ENCODE results near the gene XYLT1.
"Not testable (repeated sequence)": the region's sequence is repeated elsewhere in the genome, so short reads cannot be mapped to it uniquely, and the experiment has no call there.

The XYLT1 gene

GRCh38 chr16:17470908-17471718 lies at the start of gene XYLT1:
Gene XYLT1 (minus strand): TSS chr16:17470960. CDS start chr16:17470796, 164 bp downstream.
- peak; percentile 70 for DNase-seq

- DNase-seq, result no peak
Measured at GRCh38 chr16:17520111-17520510, 49.4 kb upstream of the XYLT1 start.

GRCh38 chr16:17519101-17519955 lies 48.6 kb upstream of the XYLT1 start:
- DNase-seq, result no peak

- no peak for DNase-seq
Measured at GRCh38 chr16:17518441-17518840, 47.7 kb upstream of the XYLT1 start.

GRCh38 chr16:17515421-17516210 lies 44.9 kb upstream of the XYLT1 start:
- DNase-seq, result no peak

GRCh38 chr16:17512636-17513220 lies 42.0 kb upstream of the XYLT1 start:
- no peak for DNase-seq

- DNase-seq, result peak; percentile 8
Measured at GRCh38 chr16:17511340-17511739, 40.6 kb upstream of the XYLT1 start.

- no peak for DNase-seq
Measured at GRCh38 chr16:17510567-17510966, 39.8 kb upstream of the XYLT1 start.

GRCh38 chr16:17509194-17509593 lies 38.4 kb upstream of the XYLT1 start:
- no peak for DNase-seq

- no peak for DNase-seq
Measured at GRCh38 chr16:17508303-17508702, 37.5 kb upstream of the XYLT1 start.

GRCh38 chr16:17507516-17507915 lies 36.8 kb upstream of the XYLT1 start:
- not testable (repeated sequence) for DNase-seq

GRCh38 chr16:17505828-17506227 lies 35.1 kb upstream of the XYLT1 start:
- DNase-seq, result not testable (repeated sequence)

GRCh38 chr16:17504050-17504449 lies 33.3 kb upstream of the XYLT1 start:
- no peak for DNase-seq

GRCh38 chr16:17503331-17503730 lies 32.6 kb upstream of the XYLT1 start:
- DNase-seq, result no peak

GRCh38 chr16:17501321-17501720 lies 30.6 kb upstream of the XYLT1 start:
- no peak for DNase-seq

GRCh38 chr16:17499223-17499902 lies 28.6 kb upstream of the XYLT1 start:
- DNase-seq, result peak; percentile 4

- DNase-seq, result no peak
Measured at GRCh38 chr16:17497648-17498047, 26.9 kb upstream of the XYLT1 start.

- no peak for DNase-seq
Measured at GRCh38 chr16:17496891-17497290, 26.1 kb upstream of the XYLT1 start.

GRCh38 chr16:17493012-17493411 lies 22.3 kb upstream of the XYLT1 start:
- no peak for DNase-seq

- DNase-seq, result no peak
Measured at GRCh38 chr16:17491140-17491662, 20.4 kb upstream of the XYLT1 start.

- DNase-seq, result no peak
Measured at GRCh38 chr16:17488506-17488905, 17.7 kb upstream of the XYLT1 start.

GRCh38 chr16:17483351-17483750 lies 12.6 kb upstream of the XYLT1 start:
- no peak for DNase-seq

All from NCI-H82 (cell line).